Spleen (tissue), 11 donors: Measurements from ENCODE around the gene NELFCD. TPM values are rescaled to one million over a fixed set of nuclear protein-coding genes. Genes with fewer than 3 reads are reported as not detected.

ENCODE experiments used
- DNase-seq: peaks from one replicate; pipeline ENCODE4 v3.0.0-alpha.2; 2020
- H3K27ac ChIP-seq, 8 donors: fragments of 200-600 bp; sonication (generic) in 7 of 8; 1 replicate in 4 of 8; 2 replicates in 4 of 8; pipeline versions ENCODE4 v1.5.0 to v1.8.0; 2016 to 2021; ENCODE audit warnings: inconsistent platforms in 4 of 8, mild to moderate bottlenecking in 4 of 8, moderate library complexity in 1 of 8
- H3K27me3 ChIP-seq, 7 donors: fragments of 200-600 bp; sonication (generic) in 6 of 7; replicated peaks in 1 of 7; 1 replicate in 4 of 7; 2 replicates in 3 of 7; pipeline versions ENCODE4 v1.5.0 to v1.8.0; 2016 to 2021; ENCODE audit warnings: inconsistent platforms in 3 of 7, mild to moderate bottlenecking in 1 of 7
- H3K36me3 ChIP-seq, 6 donors: fragments of 200-600 bp; sonication (generic) in 5 of 6; 1 replicate in 4 of 6; 2 replicates in 2 of 6; pipeline versions ENCODE4 v1.5.0 to v1.8.0; 2016 to 2021; ENCODE audit warnings: inconsistent platforms in 2 of 6
- H3K4me1 ChIP-seq, 6 donors: fragments of 200-600 bp; sonication (generic) in 5 of 6; 1 replicate in 3 of 6; 2 replicates in 3 of 6; pipeline versions ENCODE4 v1.5.0 to v1.8.0; 2016 to 2021; ENCODE audit warnings: inconsistent platforms in 3 of 6
- H3K4me3 ChIP-seq, 8 donors: fragments of 200-600 bp; sonication (generic) in 7 of 8; 1 replicate in 4 of 8; 2 replicates in 4 of 8; pipeline versions ENCODE4 v1.5.0 to v1.8.0; 2016 to 2021; ENCODE audit warnings: inconsistent platforms in 4 of 8, mild to moderate bottlenecking in 4 of 8, moderate library complexity in 2 of 8
- H3K9me3 ChIP-seq, 8 donors: fragments of 200-600 bp; sonication (generic) in 7 of 8; 1 replicate in 4 of 8; 2 replicates in 4 of 8; pipeline versions ENCODE4 v1.5.0 to v1.8.0; 2016 to 2021; ENCODE audit warnings: inconsistent platforms in 4 of 8
- CTCF ChIP-seq, 11 experiments: fragments of 200-600 bp in 7 of 11; fragments of 450-650 bp in 4 of 11; sonication (generic) in 4 of 11; IDR thresholded peaks in 8 of 11; conservative IDR thresholded peaks in 3 of 11; 1 replicate in 7 of 11; 2 replicates in 4 of 11; pipeline versions ENCODE4 v1.4.0 to v1.8.0; 2016 to 2021; ENCODE audit warnings: antibody characterized with exemption in 11 of 11, inconsistent platforms in 4 of 11, mild to moderate bottlenecking in 1 of 11
- POLR2A ChIP-seq, 3 donors: fragments of 450-650 bp; IDR thresholded peaks; one replicate each; pipeline ENCODE4 v1.5.1; 2017; ENCODE audit warnings: antibody characterized with exemption in 3 of 3, mild to moderate bottlenecking in 1 of 3
- POLR2AphosphoS5 ChIP-seq, 3 donors: sonication (generic); formaldehyde crosslinking; IDR thresholded peaks; one replicate each; pipeline ENCODE4 v1.5.1; 2017; ENCODE audit warnings: antibody characterized with exemption in 3 of 3
- WGBS, 5 donors: extraction: QIAGEN DNeasy Blood & Tissue Kit in 3 of 5; methylation state at CpG; one replicate each; pipeline versions ENCODE4 v1.1.5 to v1.1.7; 2013 to 2018; 5-methylcytosine and 5-hydroxymethylcytosine counted together
- intact Hi-C: fragments of 100-400 bp; cut with DNase I; formaldehyde crosslinking; loops from one replicate; pipeline ENCODE4 v1.15.0; 2023; ENCODE audit warnings: low total_unique reads
- polyA plus RNA-seq, 3 donors: library from polyadenylated mRNA; stranded (reverse); fragments of 200-250 nt; gene quantifications; one replicate each; pipeline ENCODE4 v1.2.1, GENCODE V29; 2013
- total RNA-seq, 7 donors: library from RNA; depleted of rRNA in 3 of 7; stranded (reverse); fragments of >200 nt in 3 of 7; fragmentation: NEBNext Ultra II Directional in 4 of 7; extraction: Animal tissue kit (Norgen Biotek cat#: 25700) in 4 of 7; gene quantifications; one replicate each; pipeline versions ENCODE4 v1.1.0 to v1.2.1, GENCODE V29; 2016 to 2021
- donor health status: healthy with polysubstance abuse.
- donor health status: DM: no; HTN: no; CAD: no; lungs with moderate emphysema.
- donor health status: DM: no; HTN: no; CAD: no.
- donor health status: Bipolar disorder and iron deficiency.
- donor health status: healthy.
- donor health status: DM: no; HTN: no; CAD: no.
- donor health status: DM: yes; HTN: yes; CAD: no.

NELFCD gene
- total and polyA plus RNA-seq, 10 donors, result 38.4 to 78.3 (median 58.6) TPM

- Histone ChIP-seq H3K4me3 (no peak overlapping the region), H3K27ac (no peak overlapping the region), H3K27me3 (no peaks in the 10 kb centered on the region), H3K36me3 (peaks cover 0 to 95% (median 66%) of the 10 kb centered on the region in 6 donors), H3K4me1 (peaks cover 18 to 57% (median 41%) of the 10 kb centered on the region in 6 donors), H3K9me3 (no peaks in the 10 kb centered on the region)
- intact Hi-C loops, result no loop called here
- TF ChIP-seq POLR2A (IDR thresholded peaks at IDR 0.05) (no peak), POLR2AphosphoS5 (IDR thresholded peaks at IDR 0.05) (no peak), CTCF (IDR thresholded peaks at IDR 0.05 in 8 of 11, conservative IDR thresholded peaks at IDR 0.05 in 3 of 11) (no peak)
- WGBS, 5 donors, result 73 to 94% (median 84%) methylated on average over 2 of the region's 2 CpGs
- no peak for DNase-seq
These were observed 44.0 kb downstream of the NELFCD start for GRCh38 chr20:59025086-59025485.

DNA sequence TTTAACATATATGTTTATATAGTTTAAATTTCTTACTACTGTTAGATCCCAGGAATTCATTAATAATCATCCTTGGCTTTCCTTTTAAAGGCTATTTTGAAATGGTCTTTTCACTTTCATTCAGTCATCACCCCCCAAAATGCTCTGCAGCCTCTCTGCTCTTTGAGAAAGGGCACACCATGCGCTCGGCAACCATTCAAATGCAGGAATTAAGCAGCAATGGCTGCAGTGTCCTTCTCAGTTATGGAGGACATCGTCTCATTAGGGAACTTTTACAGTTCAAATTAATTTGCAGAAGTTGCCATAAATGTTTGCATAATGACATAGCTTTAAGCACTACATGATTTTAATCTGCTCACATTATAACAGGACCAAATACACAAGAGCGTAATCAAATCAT lies 44.5 kb downstream of the NELFCD start:
- Histone ChIP-seq H3K27me3 (no peaks in the 10 kb centered on the region), H3K9me3 (no peaks in the 10 kb centered on the region), H3K4me3 (no peak overlapping the region), H3K27ac (no peak overlapping the region), H3K36me3 (peaks cover 0 to 99% (median 68%) of the 10 kb centered on the region in 6 donors), H3K4me1 (peaks cover 22 to 61% (median 45%) of the 10 kb centered on the region in 6 donors)
- no peak for DNase-seq
- WGBS, 5 donors, result 89 to 95% (median 93%) methylated on average over 4 of the region's 4 CpGs
- intact Hi-C loops, result no loop called here
- TF ChIP-seq CTCF (IDR thresholded peaks at IDR 0.05 in 8 of 11, conservative IDR thresholded peaks at IDR 0.05 in 3 of 11) (no peak), POLR2AphosphoS5 (IDR thresholded peaks at IDR 0.05) (no peak), POLR2A (IDR thresholded peaks at IDR 0.05) (no peak)

DNA sequence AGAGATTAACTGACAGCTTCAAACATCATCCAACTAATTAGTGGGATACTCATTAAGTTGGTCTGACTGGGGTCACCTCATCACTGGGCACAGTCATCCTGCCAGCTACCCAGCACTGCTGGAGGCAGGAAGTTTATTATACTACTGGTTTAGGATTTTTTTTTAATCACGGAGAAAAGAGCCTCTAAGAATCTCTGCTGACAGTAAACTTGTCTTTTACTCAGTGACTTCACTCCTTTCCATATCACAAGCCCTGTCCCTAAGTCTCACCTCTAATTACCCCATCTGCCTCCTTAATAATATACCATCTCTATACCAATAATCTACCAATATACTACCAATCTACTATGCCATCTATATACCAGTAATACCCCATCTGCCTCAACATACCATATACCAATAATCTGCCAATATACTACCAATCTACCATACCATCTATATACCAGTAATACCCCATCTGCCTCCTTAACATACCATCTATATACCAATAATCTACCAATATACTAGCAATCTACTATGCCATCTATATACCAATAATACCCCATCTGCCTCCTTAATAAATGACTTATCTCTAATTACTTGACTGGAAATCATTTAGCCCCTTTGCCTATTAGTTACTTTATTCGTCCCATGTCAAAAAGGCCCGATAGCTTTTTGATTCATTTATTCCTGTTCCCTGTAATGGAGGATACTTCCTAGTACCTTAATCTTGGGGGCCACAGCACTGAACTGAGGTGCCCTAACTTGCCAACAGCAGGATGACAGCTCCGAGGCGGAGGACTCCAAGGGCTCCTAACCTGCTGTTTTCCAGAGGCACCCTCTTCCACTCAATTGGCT lies 46.1 kb downstream of the NELFCD start:
- 85 to 89% (median 87%) methylated on average over 5 of the region's 5 CpGs for WGBS, 5 donors
- TF ChIP-seq POLR2AphosphoS5 (IDR thresholded peaks at IDR 0.05), result no peak
- no peak for TF ChIP-seq CTCF (IDR thresholded peaks at IDR 0.05 in 8 of 11, conservative IDR thresholded peaks at IDR 0.05 in 3 of 11)
- no peak for TF ChIP-seq POLR2A (IDR thresholded peaks at IDR 0.05)
- DNase-seq, result no peak
- Histone ChIP-seq H3K27me3 (no peaks in the 10 kb centered on the region), H3K27ac (peak overlapping the region in 1 of 8 donors; percentile 18), H3K4me3 (no peak overlapping the region), H3K9me3 (no peaks in the 10 kb centered on the region), H3K36me3 (peaks cover 0 to 85% (median 67%) of the 10 kb centered on the region in 6 donors), H3K4me1 (peaks cover 31 to 74% (median 57%) of the 10 kb centered on the region in 6 donors)
- intact Hi-C loops, result no loop called here

DNA sequence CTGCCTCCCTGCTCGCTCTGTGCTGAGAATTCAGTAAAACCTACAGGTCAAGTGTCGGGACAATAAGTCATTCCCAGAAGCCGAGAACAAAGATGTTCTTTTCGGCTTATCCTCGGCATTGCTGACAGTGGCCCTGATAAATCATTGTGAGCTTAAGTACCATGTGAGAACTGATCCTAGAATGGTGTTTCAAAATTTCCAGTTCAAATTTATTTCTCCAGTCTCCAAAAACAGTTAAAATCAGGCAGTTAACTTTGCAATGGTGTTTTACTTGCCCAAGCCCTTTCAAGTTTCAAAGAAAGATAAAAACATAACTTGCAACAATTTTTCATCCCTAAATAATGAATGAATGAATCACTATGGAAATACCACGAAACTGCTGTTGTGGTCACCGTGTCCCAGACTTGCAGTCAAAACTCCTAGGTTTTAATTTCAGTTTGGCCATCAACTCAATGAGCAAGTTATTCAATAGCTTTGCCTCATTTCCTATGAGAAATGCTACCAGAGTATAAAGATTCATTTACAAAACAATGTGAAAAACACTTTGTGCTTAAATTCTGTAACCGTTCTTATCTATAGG lies 46.8 kb downstream of the NELFCD start:
- TF ChIP-seq POLR2AphosphoS5 (IDR thresholded peaks at IDR 0.05) (no peak), POLR2A (IDR thresholded peaks at IDR 0.05) (no peak), CTCF (IDR thresholded peaks at IDR 0.05 in 8 of 11, conservative IDR thresholded peaks at IDR 0.05 in 3 of 11) (no peak)

More for the DNA sequence above, 46.8 kb downstream of the NELFCD start:
- peaks cover 31 to 78% (median 61%) of the 10 kb centered on the region in 6 donors for H3K4me1 ChIP-seq
- no peaks in the 10 kb centered on the region for H3K27me3 ChIP-seq
- 84 to 91% (median 88%) methylated on average over 8 of the region's 8 CpGs for WGBS, 5 donors
- H3K27ac ChIP-seq, result no peak overlapping the region
- H3K36me3 ChIP-seq, result peaks cover 0 to 78% (median 62%) of the 10 kb centered on the region in 6 donors
- intact Hi-C loops, result no loop called here
- no peak overlapping the region for H3K4me3 ChIP-seq
- H3K9me3 ChIP-seq, result no peaks in the 10 kb centered on the region
- DNase-seq, result no peak
